Muscle of arm (tissue), 14 donors: ENCODE data around the gene PLA2G5. TPM values are rescaled to one million over a fixed set of nuclear protein-coding genes. Genes with fewer than 3 reads are reported as not detected.
"Not testable (repeated sequence)": the region's sequence is repeated elsewhere in the genome, so short reads cannot be mapped to it uniquely, and the experiment has no call there.

Source experiments
- DNase-seq: peaks from one replicate; pipeline ENCODE4 v3.0.0-alpha.2; 2013
- long read RNA-seq, 11 donors: transcript quantifications; one replicate each; lab custom pipeline, GENCODE V29; 2026
- polyA plus RNA-seq, 12 donors: library from polyadenylated mRNA; unstranded; fragments of 120-200 nt; gene quantifications; one replicate each; pipeline ENCODE4 v1.2.1, GENCODE V29; 2013; ENCODE audit not compliant: insufficient read length in 12 of 12

Gene PLA2G5, protein sequence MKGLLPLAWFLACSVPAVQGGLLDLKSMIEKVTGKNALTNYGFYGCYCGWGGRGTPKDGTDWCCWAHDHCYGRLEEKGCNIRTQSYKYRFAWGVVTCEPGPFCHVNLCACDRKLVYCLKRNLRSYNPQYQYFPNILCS
- polyA plus RNA-seq, result under 1 TPM in 7 of 12 donors, not detected in 5; 0.21 to 0.94 (median 0.34) TPM
- long read RNA-seq, donor 1, result 0 reads
- long read RNA-seq, donor 2, result 0 reads
- long read RNA-seq, donor 3, result 0 reads
- long read RNA-seq, donor 4, result 0 reads
- long read RNA-seq, donor 5, result 0 reads
- long read RNA-seq, donor 6, result 0 reads
- long read RNA-seq, donor 7, result 0 reads
- long read RNA-seq, donor 8, result 0 reads
- long read RNA-seq, donor 9, result 0 reads
- long read RNA-seq, donor 10, result 0 reads
- long read RNA-seq, donor 11, result 0 reads

DNA sequence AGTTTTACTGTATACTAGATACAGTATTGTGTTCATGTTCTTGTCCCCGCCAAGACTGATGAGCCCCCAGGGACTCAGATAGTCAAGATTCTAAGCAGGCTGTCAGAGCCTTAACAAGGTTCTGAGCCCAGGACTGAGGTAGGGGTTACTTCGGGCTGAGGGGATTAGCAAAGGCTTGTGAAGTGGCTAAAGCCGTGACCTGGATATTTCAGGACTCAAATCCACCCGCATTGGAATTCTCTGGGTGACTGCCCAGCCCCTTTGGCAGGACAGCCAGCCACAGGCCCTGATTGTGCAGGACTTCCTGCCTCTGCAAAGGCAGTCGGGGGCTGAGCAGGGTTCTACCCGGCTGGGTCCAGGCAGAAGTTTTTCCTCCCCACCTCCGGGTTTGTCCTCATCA, at the start of gene PLA2G5:
TSS of gene PLA2G5 (plus strand) at position 321 of the 400 bp plus-strand sequence. CDS start 14,637 bp downstream, outside the sequence.
- DNase-seq, result no peak

DNA sequence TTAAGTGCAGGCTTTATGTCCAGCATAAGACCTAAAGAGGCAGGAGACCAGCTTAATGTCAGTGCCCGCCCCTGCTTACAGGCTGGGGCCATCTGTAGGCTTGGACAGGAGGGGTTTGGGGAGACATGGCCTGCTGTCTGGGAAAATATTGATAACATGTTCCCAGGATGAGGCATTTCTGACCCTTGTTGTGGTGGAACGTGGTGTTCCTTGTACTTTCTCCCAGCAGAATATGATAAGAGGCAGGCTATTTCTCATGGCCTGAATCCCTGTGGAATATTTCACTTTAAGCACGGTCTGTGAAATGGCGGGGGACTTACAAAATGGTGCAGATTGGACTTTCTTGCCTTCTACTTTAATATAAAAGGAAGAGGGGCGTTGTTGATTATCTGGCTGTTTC, 41.9 kb upstream of the PLA2G5 start:
- DNase-seq, result no peak

DNA sequence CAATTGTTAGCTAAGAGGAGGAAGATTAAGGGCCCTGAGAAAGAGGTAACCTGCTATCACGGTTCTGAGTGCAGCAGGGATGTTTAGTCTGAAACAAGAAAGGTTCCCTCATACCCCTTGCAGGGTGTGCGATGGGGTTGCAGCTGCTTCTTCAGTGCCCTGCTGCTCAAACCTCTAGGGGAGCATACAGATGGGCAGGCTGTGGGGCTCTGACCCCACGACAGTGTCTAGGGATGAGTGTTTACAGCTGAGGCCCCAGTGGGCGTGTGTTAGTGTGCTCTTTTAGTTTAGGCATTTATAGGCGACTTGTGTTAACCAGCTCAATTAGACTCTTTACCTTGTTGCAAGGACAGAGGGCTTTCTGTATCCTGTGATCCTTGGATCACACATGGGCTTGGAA, 41.3 kb upstream of the PLA2G5 start:
- DNase-seq, result no peak

DNA sequence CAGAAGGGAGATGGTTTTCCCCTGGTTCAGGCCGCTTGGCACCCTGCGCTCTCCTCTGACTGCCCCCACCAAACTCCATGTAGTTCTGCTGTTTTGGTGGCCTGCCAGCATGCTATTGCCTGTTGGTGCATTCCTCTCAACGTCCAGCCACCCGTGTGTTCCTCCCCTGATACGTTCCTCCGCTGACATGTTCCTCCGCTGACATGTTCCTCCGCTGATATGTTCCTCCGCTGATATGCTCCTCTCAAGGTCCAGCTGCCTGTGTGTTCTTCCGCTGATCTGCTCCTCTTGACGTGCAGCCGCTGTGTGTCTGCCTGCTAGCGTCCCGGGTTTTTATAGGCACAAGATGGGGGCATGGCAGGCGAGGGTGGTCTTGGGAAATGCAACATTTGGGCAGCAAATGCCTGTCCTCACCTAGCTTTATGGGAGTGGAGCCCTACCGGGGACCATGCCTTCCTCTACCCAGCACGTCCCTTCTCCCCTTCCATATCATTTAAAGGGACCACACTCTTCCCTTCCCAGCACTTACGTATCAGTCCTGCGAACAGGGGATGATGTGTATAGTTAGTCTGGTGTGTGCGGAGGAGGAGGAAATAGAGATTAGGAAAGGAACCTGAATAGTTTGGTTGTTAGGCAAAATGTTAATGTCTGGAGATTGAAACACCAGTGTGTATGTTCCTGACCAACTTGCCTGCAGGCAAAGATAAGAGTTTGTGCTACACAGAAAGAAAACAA, 40.6 kb upstream of the PLA2G5 start:
- DNase-seq, result no peak

DNA sequence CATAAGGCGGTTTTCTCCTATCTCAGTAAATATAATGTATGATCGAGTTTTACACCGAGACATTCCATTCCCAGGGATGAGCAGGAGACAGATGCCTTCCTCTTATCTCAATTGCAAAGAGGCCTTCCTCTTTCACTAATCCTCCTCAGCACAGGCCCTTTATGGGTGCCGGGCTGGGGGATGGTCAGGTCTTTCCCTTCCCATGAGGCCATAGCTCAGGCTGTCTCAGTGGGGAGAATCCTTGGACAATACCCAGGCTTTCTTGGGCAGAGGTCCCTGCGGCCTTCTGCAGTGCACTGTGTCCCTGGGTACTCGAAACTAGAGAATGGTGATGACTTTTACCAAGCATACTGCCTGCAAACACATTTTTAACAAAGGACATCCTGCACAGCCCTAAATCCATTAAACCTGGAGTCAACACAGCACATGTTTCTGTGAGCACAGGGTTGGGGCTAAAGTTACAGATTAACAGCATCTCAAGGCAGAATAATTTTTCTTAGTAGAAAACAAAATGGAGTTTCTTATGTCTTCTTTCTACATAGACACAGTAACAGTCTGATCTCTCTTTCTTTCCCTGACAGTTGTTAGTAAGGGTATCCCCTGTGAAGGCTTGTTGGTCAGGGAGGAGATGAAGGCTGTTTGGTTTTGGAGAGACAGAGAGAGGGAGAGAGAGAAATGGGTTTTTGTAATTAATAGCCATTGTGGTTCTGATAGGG, 39.4 kb upstream of the PLA2G5 start:
- not testable (repeated sequence) for DNase-seq

DNA sequence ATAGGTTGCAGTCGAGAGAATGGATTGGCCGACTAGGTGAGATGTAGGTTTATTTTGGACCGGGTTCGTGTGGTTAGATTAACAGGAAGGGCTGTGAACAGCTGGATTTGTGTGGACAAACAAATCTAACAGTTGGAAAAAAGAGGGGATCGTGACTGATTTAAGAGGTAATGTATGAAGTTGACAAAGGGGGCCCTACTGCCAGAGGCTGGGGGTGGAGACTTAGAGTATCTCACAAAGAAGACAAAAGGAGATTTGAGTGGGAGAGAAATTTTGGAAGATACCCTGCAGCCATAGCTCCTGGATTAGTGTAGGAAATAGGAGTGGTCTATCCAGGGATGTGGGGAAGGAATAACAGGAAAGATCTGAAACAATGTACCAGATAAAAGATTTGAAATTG, 38.8 kb upstream of the PLA2G5 start:
- no peak for DNase-seq

DNA sequence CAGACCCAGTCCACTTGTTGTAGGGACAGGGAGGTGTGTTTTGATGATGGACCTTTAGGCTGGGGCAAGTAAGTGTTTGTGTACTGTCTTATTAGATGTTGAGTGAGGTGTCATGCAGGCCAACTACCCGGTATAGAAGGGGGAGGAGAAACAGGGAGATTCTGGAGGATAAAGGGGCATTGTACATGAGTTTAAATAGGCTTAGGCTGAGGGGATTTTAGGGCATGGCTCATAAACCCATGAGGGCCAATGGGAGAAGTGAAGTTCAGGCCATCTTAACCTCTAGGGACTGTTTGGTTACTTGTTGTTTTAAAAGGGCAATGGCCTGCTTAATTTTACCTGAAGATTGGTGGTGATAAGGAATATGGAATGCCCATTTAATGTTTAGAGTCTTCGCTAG, 38.2 kb upstream of the PLA2G5 start:
- no peak for DNase-seq

DNA sequence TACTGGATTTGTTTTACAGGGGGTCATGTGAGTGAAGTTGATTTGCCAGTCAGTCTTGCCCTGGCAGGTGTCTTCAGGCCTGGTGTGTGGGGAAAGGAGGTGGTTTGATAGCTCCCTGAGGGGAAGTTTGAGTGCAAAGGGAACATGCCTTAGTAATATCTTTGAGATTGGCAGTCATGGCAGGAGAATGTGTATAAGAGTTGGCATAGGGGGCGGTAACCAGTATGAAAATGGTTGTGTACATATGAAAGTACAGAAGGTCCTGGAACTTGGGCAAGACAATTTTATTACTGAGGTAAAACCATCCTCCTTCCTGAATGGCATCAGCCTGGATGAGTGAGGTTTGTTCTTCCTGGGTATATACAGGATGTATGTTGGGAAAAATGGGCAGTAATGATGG, 37.6 kb upstream of the PLA2G5 start:
- DNase-seq, result no peak

DNA sequence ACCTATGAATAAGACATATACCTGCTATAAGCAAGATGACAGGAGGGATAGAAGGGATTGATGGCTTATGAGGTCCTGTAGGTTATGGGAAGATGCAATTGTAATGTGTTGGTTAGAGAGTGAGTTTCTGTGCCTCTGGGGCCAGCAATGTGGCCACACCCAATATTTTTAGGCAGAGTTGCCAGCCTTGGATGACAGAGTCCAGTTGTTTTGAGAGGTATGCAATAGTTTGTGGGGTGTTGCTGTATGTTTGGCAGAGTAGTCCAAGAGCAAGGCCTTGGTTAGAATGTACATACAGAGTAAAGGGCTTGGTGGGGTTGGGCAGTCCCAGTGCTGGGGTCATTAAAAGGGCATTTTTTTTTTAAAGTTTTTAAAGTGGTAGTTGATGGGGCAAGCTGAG, 36.6 kb upstream of the PLA2G5 start:
- no peak for DNase-seq

DNA sequence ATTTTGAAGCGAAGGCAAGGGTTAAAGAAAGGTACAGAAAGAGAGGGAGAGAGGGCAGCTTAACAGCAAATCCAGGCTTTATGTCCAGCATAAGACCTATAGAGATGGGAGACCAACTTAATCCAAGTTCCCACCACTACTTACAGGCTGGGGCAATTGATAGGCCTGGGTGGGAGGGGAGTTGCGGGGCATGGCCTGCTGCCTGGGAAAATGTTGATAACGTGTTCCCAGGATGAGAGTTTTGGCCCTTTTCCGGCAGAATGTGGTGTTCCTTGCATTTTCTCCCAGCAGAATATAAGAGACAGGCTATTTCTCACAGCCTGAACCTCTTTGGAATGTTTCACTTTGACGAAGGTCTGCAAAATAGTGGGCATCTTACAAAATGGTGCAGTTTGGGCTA, 34.9 kb upstream of the PLA2G5 start:
- DNase-seq, result no peak

DNA sequence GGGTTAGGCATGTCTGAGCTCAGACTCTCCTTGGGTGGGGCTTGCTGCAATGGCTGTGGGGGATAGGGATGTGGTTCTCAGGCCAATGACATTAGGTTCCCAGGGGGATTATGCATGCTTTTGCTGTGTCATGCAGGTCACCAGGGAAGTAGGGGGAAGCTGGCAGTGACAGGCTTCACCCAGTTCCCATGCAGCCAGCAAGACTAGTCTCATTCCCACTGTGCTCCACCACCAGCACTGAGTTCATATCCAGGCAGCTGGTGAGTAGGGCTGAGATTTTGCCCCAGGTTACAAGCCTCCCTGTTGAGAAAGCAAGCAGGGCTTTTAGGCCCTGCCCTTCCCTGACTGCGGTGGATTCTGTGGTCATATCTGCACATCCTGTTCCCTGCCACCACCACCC, 32.1 kb upstream of the PLA2G5 start:
- no peak for DNase-seq

DNA sequence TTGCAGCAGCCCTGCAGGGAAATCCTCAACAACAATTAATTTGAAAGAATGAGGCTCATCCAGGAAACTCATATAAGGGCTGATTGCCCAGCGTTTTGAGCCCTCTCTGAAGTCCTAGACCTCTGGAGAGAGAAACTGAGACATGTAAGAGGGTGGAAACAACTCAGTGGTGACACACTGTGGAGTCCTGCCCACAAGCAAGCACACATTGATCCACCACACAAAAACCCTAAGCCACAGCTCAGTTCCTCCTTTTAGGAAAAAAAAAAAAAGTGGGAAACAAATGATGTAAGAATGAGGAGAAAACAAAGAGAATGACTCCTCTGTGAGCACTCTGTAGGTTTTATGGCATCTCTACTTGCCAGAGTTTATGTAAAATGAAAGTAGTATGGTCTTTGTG, 22.9 kb upstream of the PLA2G5 start:
- DNase-seq, result no peak

DNA sequence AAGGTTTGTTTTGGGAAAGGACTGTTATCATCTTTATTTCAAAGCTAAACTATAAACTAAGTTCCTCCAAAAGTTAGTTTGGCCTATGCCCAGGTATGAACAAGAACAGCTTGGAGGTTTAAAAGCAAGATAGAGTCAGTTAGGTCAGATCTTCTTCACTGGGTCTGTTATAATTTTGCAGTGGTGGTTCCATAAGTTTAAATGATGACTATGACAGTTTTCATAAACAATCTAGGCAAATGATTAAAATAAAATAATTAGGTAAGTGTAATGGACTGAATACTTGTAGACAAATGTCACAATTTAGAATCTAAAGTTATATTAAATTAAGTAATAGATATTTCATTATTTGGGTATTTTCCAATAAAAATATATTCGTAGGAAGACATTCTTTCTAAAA, 21.4 kb upstream of the PLA2G5 start:
- no peak for DNase-seq

DNA sequence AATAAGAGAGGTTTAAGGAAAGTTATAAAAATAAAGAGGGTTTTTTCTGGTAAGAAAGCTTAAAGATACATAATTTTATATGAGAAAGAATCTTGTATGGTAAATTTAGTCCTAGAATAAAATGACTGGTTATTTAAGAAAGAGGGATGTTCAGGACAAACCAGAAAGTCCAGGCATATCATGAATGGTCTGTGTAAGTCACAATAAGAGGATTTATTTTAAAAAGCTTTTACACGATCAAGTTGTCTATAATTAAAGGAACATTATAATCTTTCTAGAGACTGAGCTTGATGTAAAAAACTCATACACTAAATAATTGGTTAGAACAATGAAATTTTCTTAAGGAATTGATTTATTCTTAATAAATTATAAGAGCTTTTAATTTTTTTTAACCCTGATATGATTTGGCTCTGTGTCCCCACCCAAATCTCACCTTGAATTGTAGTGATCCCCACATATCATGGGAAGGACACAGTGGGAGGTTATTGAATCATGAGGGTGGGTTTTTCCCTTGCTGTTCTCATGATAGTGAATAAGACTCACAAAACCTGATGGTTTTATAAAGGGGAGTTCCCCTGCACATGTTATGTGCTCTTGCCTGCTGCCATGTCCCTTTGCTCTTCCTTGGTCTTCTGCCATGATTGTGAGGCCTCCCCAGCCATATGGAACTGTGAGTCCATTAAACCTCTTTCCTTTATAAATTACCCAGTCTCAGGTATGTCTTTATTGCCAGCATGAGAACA, 20.8 kb upstream of the PLA2G5 start:
- not testable (repeated sequence) for DNase-seq

DNA sequence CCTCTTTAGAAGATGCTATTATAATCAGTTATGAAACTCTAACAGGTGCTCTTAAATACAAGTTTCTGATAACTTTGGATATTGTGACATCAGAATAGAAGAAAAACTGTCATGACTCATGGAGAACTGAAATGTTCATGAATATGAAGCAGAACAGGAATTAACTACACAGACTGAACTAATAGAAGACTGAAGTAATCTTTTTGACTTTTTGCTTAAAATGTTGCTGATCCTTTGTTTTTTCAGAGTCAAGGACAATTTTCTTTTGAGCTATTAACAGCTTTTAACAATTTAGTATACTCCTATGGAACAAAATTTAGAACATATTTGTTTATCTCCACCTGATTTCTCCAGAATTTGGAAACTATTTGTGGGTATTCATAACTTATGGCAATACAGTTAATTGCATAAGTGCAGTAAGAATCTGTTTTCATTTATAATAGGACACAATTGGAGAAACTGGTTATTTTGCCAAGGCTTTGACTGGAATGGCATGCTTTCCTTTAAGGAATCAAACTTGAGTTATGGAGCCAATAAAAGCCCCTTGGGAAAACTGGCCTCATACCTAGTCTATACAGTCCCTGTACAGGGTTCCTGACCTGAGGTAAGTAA, 18.7 kb upstream of the PLA2G5 start:
- no peak for DNase-seq

DNA sequence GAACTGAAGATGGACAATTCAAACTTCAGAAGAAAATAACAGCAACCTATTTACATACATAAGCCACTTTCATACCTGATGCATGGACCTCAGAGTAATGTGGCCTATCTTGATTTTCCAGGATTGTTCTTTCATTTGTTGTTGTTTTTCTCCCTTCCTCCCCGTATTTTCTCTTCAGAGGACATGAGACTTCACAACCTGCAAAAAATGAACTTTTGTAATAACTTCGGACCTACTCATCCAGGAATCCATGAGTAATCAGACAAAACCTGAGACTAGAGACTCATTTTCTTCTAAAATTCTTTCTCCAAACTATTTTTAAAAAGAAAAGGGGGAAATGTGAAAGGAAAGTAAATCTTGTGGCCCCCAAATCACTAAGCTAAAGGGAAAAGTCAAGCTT, 17.6 kb upstream of the PLA2G5 start:
- DNase-seq, result no peak

DNA sequence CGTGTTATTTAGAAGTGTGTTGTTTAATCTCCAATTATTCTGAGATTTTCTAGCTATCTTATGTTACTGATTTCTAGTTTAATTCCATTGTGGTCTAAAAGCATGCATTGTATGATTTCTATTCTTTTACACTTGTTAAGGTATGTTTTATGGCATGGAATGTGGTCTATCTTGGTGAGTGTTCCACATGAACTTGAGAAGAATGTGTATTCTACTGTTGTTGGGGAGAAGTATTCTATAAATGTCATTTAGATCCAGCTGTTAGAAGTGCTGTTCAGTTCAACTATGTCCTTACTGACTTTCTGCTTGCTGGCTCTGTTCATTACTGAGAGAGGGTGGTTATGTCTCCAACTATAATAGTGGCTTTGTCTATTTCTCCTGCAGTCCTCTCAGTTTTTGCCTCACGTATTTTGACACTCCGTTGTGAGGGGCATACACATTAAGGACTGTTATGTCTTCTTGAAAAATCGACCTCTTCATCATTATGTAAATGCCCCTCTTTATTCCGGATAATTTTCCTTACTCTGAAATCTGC, 12.0 kb upstream of the PLA2G5 start:
- no peak for DNase-seq

DNA sequence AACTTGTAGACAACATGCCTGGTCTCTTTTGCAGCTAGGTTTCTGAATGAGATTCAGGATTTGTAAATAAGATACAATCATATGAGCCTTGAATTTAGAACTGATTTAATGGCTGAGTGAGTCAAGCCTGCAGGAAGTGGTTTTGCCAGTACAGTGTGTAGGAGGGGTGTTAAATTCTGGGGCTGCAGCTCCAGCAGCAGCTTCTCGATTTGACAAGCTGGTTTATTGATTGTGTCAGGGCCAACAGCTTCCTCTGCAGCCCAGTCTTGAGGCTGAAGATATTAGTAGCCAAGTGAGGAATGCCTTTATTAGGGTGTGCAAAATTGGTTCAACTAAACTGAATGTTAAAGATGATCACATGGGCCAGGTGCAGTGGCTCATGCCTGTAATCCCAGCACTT, 11.5 kb upstream of the PLA2G5 start:
- DNase-seq, result no peak

DNA sequence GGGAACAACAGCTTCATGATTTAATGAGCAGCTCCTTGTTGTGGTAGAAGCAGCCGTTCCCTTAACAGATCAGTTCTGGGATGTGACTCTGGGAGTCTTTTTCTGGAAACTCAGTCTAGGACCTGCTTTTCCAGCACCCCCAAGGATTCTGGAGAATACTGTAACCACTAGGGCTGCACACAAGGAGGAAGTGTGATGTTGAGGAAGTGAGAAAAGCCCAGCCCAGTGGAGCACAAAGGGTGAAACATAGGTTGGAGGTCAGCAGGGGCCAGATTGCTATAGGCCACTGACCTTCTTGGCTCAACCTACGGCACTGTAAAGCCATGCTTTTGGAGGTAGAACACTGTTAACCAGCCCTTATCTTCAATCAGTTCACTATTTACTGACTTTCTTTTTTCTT, 10.1 kb upstream of the PLA2G5 start:
- DNase-seq, result no peak

DNA sequence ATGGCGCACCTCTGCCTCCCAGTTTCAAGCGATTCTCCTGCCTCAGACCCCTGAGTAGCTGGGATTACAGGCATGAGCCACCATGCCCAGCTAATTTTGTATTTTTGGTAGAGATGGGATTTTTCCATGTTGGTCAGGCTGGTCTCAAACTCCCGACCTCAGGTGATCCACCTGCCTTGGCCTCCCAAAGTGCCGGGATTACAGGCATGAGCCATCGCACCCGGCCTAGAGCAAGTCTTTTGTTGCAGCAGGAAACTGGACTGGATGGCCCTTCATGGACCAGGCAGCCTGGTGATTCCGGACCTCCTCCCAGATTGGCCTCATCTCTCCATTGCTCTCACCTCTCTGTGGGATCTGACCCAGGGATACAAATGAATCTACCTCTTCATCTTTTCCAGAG, 9.2 kb upstream of the PLA2G5 start:
- DNase-seq, result not testable (repeated sequence)

DNA sequence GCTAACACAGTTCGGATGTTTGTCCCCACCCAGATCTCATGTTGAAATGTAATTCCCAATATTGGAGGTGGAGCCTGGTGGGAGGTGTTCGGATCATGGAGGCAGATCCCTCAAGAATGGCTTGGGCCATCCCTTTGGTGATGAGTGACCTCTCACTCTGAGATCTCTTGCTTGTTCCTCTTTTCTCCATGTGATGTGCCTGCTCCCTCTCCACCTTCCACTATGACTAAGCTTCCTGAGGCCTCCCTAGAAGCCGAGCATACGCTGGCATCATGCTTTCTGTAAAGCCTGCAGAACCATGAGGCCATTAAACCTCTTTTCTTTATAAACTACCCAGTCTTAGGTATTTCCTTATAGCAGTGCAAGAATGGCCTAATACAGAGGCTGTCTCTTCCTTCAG, 8.1 kb upstream of the PLA2G5 start:
- DNase-seq, result no peak
